ENCODE data around the gene ZNF580.
A peak's percentile ranks its signal among the peaks of the same experiment; 100 is the strongest.

The ZNF580 gene

DNA sequence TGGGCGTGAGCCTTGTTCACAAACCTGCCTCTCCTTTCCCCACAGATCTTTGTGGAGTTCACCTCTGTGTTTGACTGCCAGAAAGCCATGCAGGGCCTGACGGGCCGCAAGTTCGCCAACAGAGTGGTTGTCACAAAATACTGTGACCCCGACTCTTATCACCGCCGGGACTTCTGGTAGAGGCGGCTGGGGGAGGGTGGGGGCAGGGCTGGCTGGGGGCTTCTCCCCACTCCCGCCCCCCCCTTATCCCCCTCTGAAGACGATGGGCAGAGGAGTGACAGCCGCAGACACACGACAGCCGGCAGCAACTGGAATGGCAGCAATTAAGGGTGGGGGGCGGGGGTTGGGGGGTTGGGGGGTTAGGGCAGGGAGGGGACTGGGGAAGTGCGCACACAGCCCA is 33.1 kb downstream of the ZNF580 start:
- H3K36me3 ChIP-seq, result peaks cover 69% of the 10 kb centered on the region
- peak overlapping the region; percentile 52 for H3K27ac ChIP-seq
- no peaks in the 10 kb centered on the region for H3K27me3 ChIP-seq (ENCODE audit: insufficient read depth, low read depth, severe bottlenecking)
- H3K4me3 ChIP-seq (ENCODE audit: low read depth, low read length), result no peak overlapping the region
- H3K9me3 ChIP-seq (ENCODE audit: severe bottlenecking), result no peaks in the 10 kb centered on the region
- TF ChIP-seq, protein P1, sequence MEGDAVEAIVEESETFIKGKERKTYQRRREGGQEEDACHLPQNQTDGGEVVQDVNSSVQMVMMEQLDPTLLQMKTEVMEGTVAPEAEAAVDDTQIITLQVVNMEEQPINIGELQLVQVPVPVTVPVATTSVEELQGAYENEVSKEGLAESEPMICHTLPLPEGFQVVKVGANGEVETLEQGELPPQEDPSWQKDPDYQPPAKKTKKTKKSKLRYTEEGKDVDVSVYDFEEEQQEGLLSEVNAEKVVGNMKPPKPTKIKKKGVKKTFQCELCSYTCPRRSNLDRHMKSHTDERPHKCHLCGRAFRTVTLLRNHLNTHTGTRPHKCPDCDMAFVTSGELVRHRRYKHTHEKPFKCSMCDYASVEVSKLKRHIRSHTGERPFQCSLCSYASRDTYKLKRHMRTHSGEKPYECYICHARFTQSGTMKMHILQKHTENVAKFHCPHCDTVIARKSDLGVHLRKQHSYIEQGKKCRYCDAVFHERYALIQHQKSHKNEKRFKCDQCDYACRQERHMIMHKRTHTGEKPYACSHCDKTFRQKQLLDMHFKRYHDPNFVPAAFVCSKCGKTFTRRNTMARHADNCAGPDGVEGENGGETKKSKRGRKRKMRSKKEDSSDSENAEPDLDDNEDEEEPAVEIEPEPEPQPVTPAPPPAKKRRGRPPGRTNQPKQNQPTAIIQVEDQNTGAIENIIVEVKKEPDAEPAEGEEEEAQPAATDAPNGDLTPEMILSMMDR (IDR thresholded peaks at IDR 0.05; ENCODE audit: low read depth, low read length), result no peak
- DNase-seq, result no peak

DNA sequence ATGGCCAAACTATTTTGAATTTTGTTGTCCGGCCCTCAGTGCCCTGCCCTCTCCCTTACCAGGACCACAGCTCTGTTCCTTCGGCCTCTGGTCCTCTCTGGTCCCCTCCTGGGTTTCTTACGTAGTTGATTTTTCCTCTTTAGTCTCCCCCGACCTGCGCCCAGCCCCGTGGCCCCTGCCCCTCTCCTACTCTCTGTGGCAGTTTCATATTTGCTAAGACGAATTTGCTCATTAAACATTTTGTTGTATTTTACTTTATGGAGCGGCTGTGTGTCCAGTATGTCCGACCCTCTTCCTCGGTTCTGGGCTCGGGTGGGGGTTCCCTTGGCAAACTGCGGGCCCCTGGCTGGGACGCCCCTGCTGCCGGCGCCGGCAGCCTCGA is 33.6 kb downstream of the ZNF580 start:
- DNase-seq, result no peak
- Histone ChIP-seq H3K4me3 (ENCODE audit: low read depth, low read length) (peak overlapping the region; percentile 93), H3K36me3 (peaks cover 69% of the 10 kb centered on the region), H3K27ac (peak overlapping the region; percentile 78), H3K9me3 (ENCODE audit: severe bottlenecking) (no peaks in the 10 kb centered on the region), H3K27me3 (ENCODE audit: insufficient read depth, low read depth, severe bottlenecking) (no peaks in the 10 kb centered on the region)
- TF ChIP-seq, protein P1 (IDR thresholded peaks at IDR 0.05; ENCODE audit: low read depth, low read length), result no peak

DNA sequence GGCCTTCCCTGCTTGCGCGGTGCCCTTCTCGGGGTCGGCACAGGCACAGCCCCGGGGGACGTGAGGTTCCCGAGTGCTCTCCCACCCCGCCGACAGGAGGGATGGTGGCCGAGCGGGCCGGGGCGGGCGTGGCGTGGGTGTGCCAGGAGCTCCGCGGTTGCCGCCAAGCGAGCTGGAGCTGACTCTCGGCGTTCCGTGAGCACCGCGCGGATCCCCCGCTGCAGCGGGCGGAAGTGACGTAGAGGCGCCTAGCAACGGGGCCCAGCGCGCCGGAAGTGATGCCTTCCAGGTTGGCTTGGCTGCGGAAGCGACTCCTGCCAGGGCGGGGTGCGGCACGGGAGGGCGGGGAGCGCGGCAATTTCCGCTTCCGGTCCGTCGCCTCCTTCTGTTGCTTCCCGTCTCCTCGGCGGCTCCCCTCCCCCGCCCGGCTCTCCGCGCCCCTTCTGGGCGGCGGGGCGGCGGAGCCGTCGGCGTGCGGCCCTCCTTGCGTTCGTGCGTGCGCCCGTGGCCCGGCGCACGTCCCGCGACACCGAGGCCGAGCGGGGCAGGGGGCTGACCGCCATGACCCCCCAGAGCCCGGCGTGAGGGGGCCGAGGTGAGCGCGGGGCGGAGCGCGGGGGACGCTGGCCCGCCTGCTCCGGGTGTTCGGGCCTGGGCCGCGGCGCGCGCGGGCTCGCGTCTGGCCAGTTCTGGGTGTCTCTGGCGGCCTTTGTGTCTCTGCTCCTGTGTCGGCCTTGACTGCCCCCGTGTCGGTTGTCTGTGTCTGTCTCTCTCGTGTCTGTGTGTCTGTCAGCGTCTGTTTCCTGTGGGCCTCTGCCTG is 34.2 kb downstream of the ZNF580 start, which contains the start of gene EPN1:
EPN1 (plus strand) TSS at position 386 of the 820 bp plus-strand sequence. CDS start 3,402 bp downstream, outside the sequence.
- Histone ChIP-seq H3K27ac (peak within 1 kb of the TSS; percentile 78), H3K9me3 (ENCODE audit: severe bottlenecking) (no peaks in the 10 kb centered on the region), H3K36me3 (peaks cover 69% of the 10 kb centered on the region), H3K27me3 (ENCODE audit: insufficient read depth, low read depth, severe bottlenecking) (no peaks in the 10 kb centered on the region), H3K4me3 (ENCODE audit: low read depth, low read length) (peak within 1 kb of the TSS; percentile 93)
- peak; percentile 97 for DNase-seq
- TF ChIP-seq, protein P1 (IDR thresholded peaks at IDR 0.05; ENCODE audit: low read depth, low read length), result no peak

DNA sequence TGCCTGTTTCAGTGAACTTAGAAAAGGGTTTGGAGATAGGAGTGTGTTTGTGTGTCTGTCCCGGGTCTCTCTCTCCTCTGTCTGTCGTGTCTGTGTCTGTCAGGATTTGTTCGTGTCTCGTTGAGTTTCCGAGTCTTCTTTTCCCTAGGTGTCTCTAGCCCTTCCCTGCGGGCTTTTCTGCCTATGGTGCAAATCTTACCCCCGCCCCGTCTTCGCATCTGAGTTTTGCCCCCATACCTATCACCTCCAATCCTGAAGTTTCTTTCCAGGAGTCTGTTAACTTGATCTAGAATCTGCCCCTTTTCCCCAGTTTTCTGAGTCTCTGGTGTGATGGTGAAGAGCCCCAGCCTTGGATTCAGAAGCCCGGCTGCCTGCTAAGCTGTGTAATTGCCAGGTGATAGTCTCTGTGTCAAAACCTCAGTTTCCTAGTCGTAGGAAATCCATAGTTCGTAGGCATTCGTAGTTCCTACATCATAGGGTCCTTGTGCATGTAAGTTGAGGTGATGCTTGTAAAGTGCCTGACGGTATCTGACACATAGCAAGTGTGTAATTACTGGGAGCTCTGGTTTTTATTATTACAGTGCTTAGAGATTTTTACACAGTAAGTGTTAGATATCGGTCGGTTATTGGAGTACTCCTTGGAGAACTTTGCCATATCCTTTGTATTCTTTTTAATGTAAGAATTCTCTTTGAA is 35.0 kb downstream of the ZNF580 start:
- H3K27ac ChIP-seq, result peak overlapping the region; percentile 78
- H3K27me3 ChIP-seq (ENCODE audit: insufficient read depth, low read depth, severe bottlenecking), result no peaks in the 10 kb centered on the region
- TF ChIP-seq, protein P1 (IDR thresholded peaks at IDR 0.05; ENCODE audit: low read depth, low read length), result no peak
- no peak for DNase-seq
- peak overlapping the region; percentile 93 for H3K4me3 ChIP-seq (ENCODE audit: low read depth, low read length)
- H3K36me3 ChIP-seq, result peaks cover 73% of the 10 kb centered on the region
- H3K9me3 ChIP-seq (ENCODE audit: severe bottlenecking), result no peaks in the 10 kb centered on the region

DNA sequence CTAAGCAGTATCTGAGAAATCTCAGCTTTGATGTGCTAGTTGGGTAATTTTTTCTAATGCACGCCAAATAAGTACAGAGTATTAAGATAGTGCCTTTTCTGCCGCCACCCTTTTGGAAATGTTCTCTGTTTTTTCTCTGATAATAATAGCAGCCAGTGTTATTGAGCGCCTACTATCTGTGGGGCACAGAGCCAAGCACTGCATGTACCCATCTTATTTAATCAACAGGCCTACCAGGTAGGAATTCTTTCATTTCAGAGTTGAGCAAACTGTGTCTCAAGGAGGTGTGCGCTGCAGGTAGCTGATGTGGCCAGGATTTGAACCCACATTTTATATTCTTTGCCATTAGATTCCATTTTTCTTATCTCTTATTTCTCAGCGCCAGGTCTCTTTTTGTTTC is 35.6 kb downstream of the ZNF580 start:
- no peak overlapping the region; the same call in 1 of the 2 replicates for H3K4me3 ChIP-seq (ENCODE audit: low read depth, low read length)
- peaks cover 76% of the 10 kb centered on the region for H3K36me3 ChIP-seq
- no peak for DNase-seq
- TF ChIP-seq, protein P1 (IDR thresholded peaks at IDR 0.05; ENCODE audit: low read depth, low read length), result no peak
- no peaks in the 10 kb centered on the region for H3K9me3 ChIP-seq (ENCODE audit: severe bottlenecking)
- H3K27me3 ChIP-seq (ENCODE audit: insufficient read depth, low read depth, severe bottlenecking), result no peaks in the 10 kb centered on the region
- H3K27ac ChIP-seq, result no peak overlapping the region

All from WERI-Rb-1 (cell line).